Putamen (tissue), 1 donor: ENCODE data around the gene LRRC28.

Source experiments
- DNase-seq: peaks from one replicate; pipeline ENCODE4 v3.0.0-alpha.2; 2016; ENCODE audit warnings: low spot score

LRRC28 gene

GRCh38 chr15:99435113-99435695, 183.9 kb downstream of the LRRC28 start:
- no peak for DNase-seq

- DNase-seq = no peak
Observed at GRCh38 chr15:99435877-99436541, 184.7 kb downstream of the LRRC28 start.

- no peak for DNase-seq
Observed at GRCh38 chr15:99436542-99437314, 185.4 kb downstream of the LRRC28 start.

- DNase-seq = no peak
Observed at GRCh38 chr15:99437315-99438223, 186.3 kb downstream of the LRRC28 start.

- DNase-seq = no peak
Observed at GRCh38 chr15:99438224-99438585, 186.9 kb downstream of the LRRC28 start.

- no peak for DNase-seq
Observed at GRCh38 chr15:99438691-99439523, 187.6 kb downstream of the LRRC28 start.

GRCh38 chr15:99439524-99439835, 188.2 kb downstream of the LRRC28 start:
- DNase-seq = no peak

- DNase-seq = no peak
Observed at GRCh38 chr15:99440029-99440428, 188.7 kb downstream of the LRRC28 start.
